HCT116 (cell line): ENCODE measurements around the gene SUN2. TPM values are rescaled to one million over a fixed set of nuclear protein-coding genes. Genes with fewer than 3 reads are reported as not detected.

Experiments used
- ATAC-seq: fragments of 200-7000 bp; cut with Tn5 transposase; 2 replicates; pipeline ENCODE4 v1.9.1; 2020; ENCODE audit warnings: mild to moderate bottlenecking, moderate library complexity
- BruUV-seq: library from RNA; stranded (reverse); fragments of 400-500 nt; replicated peaks from 2 replicates; lab custom pipeline; 2021; lab: Mats Ljungman, UMichigan
- CTCF ChIA-PET: fragments of 300-600 bp; sonication (Branson Sonifier 250); formaldehyde crosslinking; loops from one replicate; lab custom pipeline; 2021; ENCODE audit warnings: antibody characterized with exemption; lab: Charles Lee
- POLR2A ChIA-PET: fragments of 300-600, 350-600 bp; sonication (Branson Sonifier 250); formaldehyde crosslinking; loops from one replicate; lab custom pipeline; 2021; ENCODE audit warnings: antibody characterized with exemption; lab: Charles Lee
- RAD21 ChIA-PET, 2 experiments: fragments of 300-600 bp; sonication (Branson Sonifier 250); formaldehyde crosslinking; loops; one replicate each; lab custom pipeline; 2023; ENCODE audit warnings: low total read pairs in 2 of 2; ENCODE audit not compliant: uncharacterized antibody in 2 of 2, unreplicated experiment in 2 of 2, low non-redundant PET in 1 of 2; lab: Charles Lee
- DNase-seq: peaks from one replicate; pipeline ENCODE4 v3.0.0-alpha.2; 2010; ENCODE audit warnings: low read depth, low spot score
- H2AFZ ChIP-seq: fragments of 200-600 bp; shearing (Covaris generic), sonication (generic); 2 replicates; pipeline ENCODE4 v1.6.1; 2017; ENCODE audit warnings: low read depth, mixed run types, mixed read lengths, antibody characterized with exemption, low read length; ENCODE audit not compliant: poor library complexity, severe bottlenecking
- H3K27ac ChIP-seq: 2 replicates; pipeline ENCODE4 v1.5.1; 2012; ENCODE audit warnings: low read depth, low read length
- H3K27me3 ChIP-seq: fragments of 200-600 bp; sonication (generic); 2 replicates; pipeline ENCODE4 v1.6.1; 2016; ENCODE audit warnings: mixed run types, low read length, mixed read lengths; ENCODE audit not compliant: insufficient read depth
- H3K36me3 ChIP-seq, 2 experiments: fragments of 200-500 bp in 1 of 2; fragments of 200-600 bp in 1 of 2; sonication (Bioruptor generic) in 1 of 2; sonication (generic) in 1 of 2; 2 replicates each; pipeline versions ENCODE4 v1.5.1 to v1.6.1; 2014 to 2016; ENCODE audit warnings: low read length in 2 of 2, inconsistent platforms in 1 of 2, mixed read lengths in 1 of 2, mixed run types in 1 of 2; ENCODE audit not compliant: insufficient read depth in 2 of 2, control insufficient read depth in 1 of 2
- H3K4me1 ChIP-seq, 2 experiments: fragments of 200-600 bp in 1 of 2; sonication (generic) in 1 of 2; 2 replicates each; pipeline versions ENCODE4 v1.5.1 to v1.6.1; 2012 to 2017; ENCODE audit warnings: low read length in 2 of 2, inconsistent platforms in 1 of 2, mild to moderate bottlenecking in 1 of 2, mixed read lengths in 1 of 2, mixed run types in 1 of 2, moderate library complexity in 1 of 2; ENCODE audit not compliant: insufficient read depth in 2 of 2, control insufficient read depth in 1 of 2
- H3K4me2 ChIP-seq: fragments of 200-600 bp; sonication (generic); 2 replicates; pipeline ENCODE4 v1.6.1; 2017; ENCODE audit warnings: mixed run types, low read length, mixed read lengths
- H3K4me3 ChIP-seq, 2 experiments: fragments of 200-600 bp in 1 of 2; sonication (generic) in 1 of 2; replicated peaks in 1 of 2; 2 replicates each; pipeline ENCODE4 v1.5.1; 2011 to 2016; ENCODE audit warnings: low read length in 2 of 2, control low read depth in 1 of 2, low read depth in 1 of 2, mild to moderate bottlenecking in 1 of 2, mixed read lengths in 1 of 2, mixed run types in 1 of 2
- H3K79me2 ChIP-seq: fragments of 200-600 bp; sonication (generic); 2 replicates; pipeline ENCODE4 v1.6.1; 2017; ENCODE audit warnings: mild to moderate bottlenecking, mixed run types, low read length, moderate library complexity, mixed read lengths; ENCODE audit not compliant: insufficient read depth
- H3K9ac ChIP-seq: fragments of 200-600 bp; sonication (generic); 2 replicates; pipeline ENCODE4 v1.6.1; 2016; ENCODE audit warnings: low read length, mixed read lengths
- H3K9me2 ChIP-seq: fragments of 200-600 bp; sonication (generic), shearing (Covaris generic); 2 replicates; pipeline ENCODE4 v1.6.1; 2017; ENCODE audit warnings: mixed run types, mild to moderate bottlenecking, moderate library complexity; ENCODE audit not compliant: insufficient read depth
- H3K9me3 ChIP-seq, 2 experiments: fragments of 200-500 bp in 1 of 2; fragments of 200-600 bp in 1 of 2; sonication (Bioruptor generic) in 1 of 2; sonication (generic) in 1 of 2; 2 replicates each; pipeline ENCODE4 v1.6.1; 2014 to 2017; ENCODE audit warnings: low read length in 2 of 2, mixed read lengths in 2 of 2, inconsistent platforms in 1 of 2, low read depth in 1 of 2, mild to moderate bottlenecking in 1 of 2, mixed run types in 1 of 2, moderate library complexity in 1 of 2; ENCODE audit not compliant: control insufficient read depth in 1 of 2, insufficient read depth in 1 of 2
- H4K20me1 ChIP-seq: fragments of 200-600 bp; sonication (generic), shearing (Covaris generic); 2 replicates; pipeline ENCODE4 v1.6.1; 2017; ENCODE audit warnings: mixed run types, mild to moderate bottlenecking, moderate library complexity; ENCODE audit not compliant: insufficient read depth
- CBX3 ChIP-seq: IDR thresholded peaks from 2 replicates; pipeline ENCODE4 v1.6.1; 2012; ENCODE audit warnings: low read depth
- CTCF ChIP-seq, 3 experiments: fragments of 200-600 bp in 1 of 3; sonication (generic) in 1 of 3; IDR thresholded peaks in 2 of 3; conservative IDR thresholded peaks in 1 of 3; 2 replicates each; pipeline ENCODE4 v1.5.1; 2012 to 2017; ENCODE audit warnings: low read depth in 2 of 3, low read length in 2 of 3, antibody characterized with exemption in 1 of 3, borderline replicate concordance in 1 of 3, control low read depth in 1 of 3, mild to moderate bottlenecking in 1 of 3, mixed read lengths in 1 of 3, mixed run types in 1 of 3, moderate library complexity in 1 of 3; ENCODE audit not compliant: insufficient read depth in 1 of 3
- EGR1 ChIP-seq: IDR thresholded peaks from 2 replicates; pipeline ENCODE4 v1.6.1; 2012; ENCODE audit warnings: low read depth
- ELF1 ChIP-seq: IDR thresholded peaks from 2 replicates; pipeline ENCODE4 v1.6.1; 2012; ENCODE audit warnings: low read depth, borderline replicate concordance
- JUND ChIP-seq: IDR thresholded peaks from 2 replicates; pipeline ENCODE4 v1.6.1; 2012
- POLR2A ChIP-seq: IDR thresholded peaks from 2 replicates; pipeline ENCODE4 v1.7.0; 2011; ENCODE audit warnings: borderline replicate concordance; ENCODE audit not compliant: insufficient read depth, insufficient read length; ENCODE audit errors: extremely low read depth
- POLR2AphosphoS5 ChIP-seq: IDR thresholded peaks from 2 replicates; pipeline ENCODE4 v1.6.1; 2011; ENCODE audit warnings: mild to moderate bottlenecking, low read depth, low read length, moderate library complexity
- RAD21 ChIP-seq: IDR thresholded peaks from 2 replicates; pipeline ENCODE4 v1.6.1; 2012; ENCODE audit warnings: low read depth, mild to moderate bottlenecking
- REST ChIP-seq: IDR thresholded peaks from 2 replicates; pipeline ENCODE4 v1.6.1; 2012; ENCODE audit warnings: low read depth
- SIN3A ChIP-seq: IDR thresholded peaks from 2 replicates; pipeline ENCODE4 v1.6.1; 2012; ENCODE audit warnings: low read depth
- SP1 ChIP-seq: IDR thresholded peaks from 2 replicates; pipeline ENCODE4 v1.6.1; 2012; ENCODE audit warnings: low read depth
- SRF ChIP-seq: IDR thresholded peaks from 2 replicates; pipeline ENCODE4 v1.6.1; 2012; ENCODE audit warnings: low read depth
- TCF7L2 ChIP-seq: IDR thresholded peaks from 2 replicates; pipeline ENCODE4 v1.7.0; 2011; ENCODE audit warnings: borderline replicate concordance, inconsistent platforms; ENCODE audit not compliant: insufficient read depth, insufficient read length; ENCODE audit errors: extremely low read depth
- YY1 ChIP-seq: IDR thresholded peaks from 2 replicates; pipeline ENCODE4 v1.6.1; 2011; ENCODE audit warnings: low read length, low read depth, moderate library complexity, mild to moderate bottlenecking; ENCODE audit not compliant: insufficient replicate concordance; ENCODE audit errors: extremely low read depth
- ZFX ChIP-seq: fragments of 450-650 bp; IDR thresholded peaks from 2 replicates; pipeline ENCODE4 v1.6.1; 2017
- ZNF274 ChIP-seq: fragments of 200-500 bp; sonication (Bioruptor generic); IDR thresholded peaks from 2 replicates; pipeline ENCODE4 v1.6.1; 2014; ENCODE audit warnings: mild to moderate bottlenecking, low read depth, low read length, inconsistent platforms
- intact Hi-C: fragments of 100-400 bp; cut with micrococcal nuclease; formaldehyde crosslinking; loops from 2 replicates; pipeline ENCODE4 v1.10.0; 2022
- total RNA-seq: library from RNA; stranded (reverse); gene quantifications from one replicate; pipeline ENCODE4 v1.2.1, GENCODE V29; 2021; ENCODE audit not compliant: unreplicated experiment
- TF ChIP-seq, protein P1 (sequence below): IDR thresholded peaks from 2 replicates; pipeline ENCODE4 v1.6.1; 2012
- TF ChIP-seq, protein P2 (sequence below): IDR thresholded peaks from 2 replicates; pipeline ENCODE4 v1.6.1; 2011; ENCODE audit warnings: mild to moderate bottlenecking, low read length, moderate library complexity; ENCODE audit not compliant: insufficient replicate concordance; ENCODE audit errors: extremely low read depth

Gene SUN2
- total RNA-seq, 1 experiment from 2014 or later = 71.6 TPM

DNA sequence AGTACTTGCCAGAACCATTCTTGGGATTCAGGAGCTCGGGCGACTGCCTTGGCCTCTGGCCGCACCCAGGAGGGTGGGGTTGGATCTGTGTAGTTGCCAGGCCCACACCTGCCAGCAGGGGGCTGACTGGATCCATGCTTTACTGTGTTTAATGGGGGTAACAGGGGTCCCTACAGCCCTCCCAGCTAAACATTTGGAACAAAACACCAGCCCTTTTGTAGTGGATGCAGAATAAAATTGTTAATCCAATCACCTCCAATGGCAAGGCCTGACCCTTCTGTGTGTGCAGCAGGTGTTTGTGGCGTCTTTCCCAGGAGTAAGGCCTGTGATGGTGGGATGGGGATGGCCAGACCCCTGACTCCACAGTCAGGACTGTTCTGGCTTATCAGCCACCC lies 22.5 kb downstream of the SUN2 start:
- no peaks in the 10 kb centered on the region for H3K9me3 ChIP-seq
- ChIA-PET CTCF (interaction anchor here (1.1 to 3.1 kb wide), 7 partner anchors 9 to 35 kb away, joined by 3 to 19 read pairs (median 6); no protein-coding TSS in a partner anchor), POLR2A (interaction anchor here (1.6 kb wide), 1 partner anchor 16 kb away, joined by 3 read pairs; no protein-coding TSS in a partner anchor), RAD21 (interaction anchor here in 1 of 2 experiments (1.1 kb wide), 1 partner anchor 33 kb away, joined by 3 read pairs; no protein-coding TSS in a partner anchor)
- intact Hi-C loops = no loop called here
- H3K4me1 ChIP-seq = peaks cover 0 to 4% of the 10 kb centered on the region in 2 experiments; a peak in 1 of 4 replicates
- H3K9me2 ChIP-seq = no peaks in the 10 kb centered on the region
- H2AFZ ChIP-seq = no peak overlapping the region
- H3K79me2 ChIP-seq = no peaks in the 10 kb centered on the region
- DNase-seq (no peak), ATAC-seq (peak; percentile 80)
- no peak overlapping the region for H3K9ac ChIP-seq
- no TSS peak for BruUV-seq
- no peak overlapping the region for H3K27ac ChIP-seq
- no peak for TF ChIP-seq ZNF274
- no peak for TF ChIP-seq SP1
- TF ChIP-seq, protein P1, sequence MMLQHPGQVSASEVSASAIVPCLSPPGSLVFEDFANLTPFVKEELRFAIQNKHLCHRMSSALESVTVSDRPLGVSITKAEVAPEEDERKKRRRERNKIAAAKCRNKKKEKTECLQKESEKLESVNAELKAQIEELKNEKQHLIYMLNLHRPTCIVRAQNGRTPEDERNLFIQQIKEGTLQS = no peak
- TF ChIP-seq YY1 = no peak
- TF ChIP-seq ZFX = no peak
- no peak for TF ChIP-seq ELF1
- no peak for TF ChIP-seq REST
- no peak for TF ChIP-seq POLR2A
- no peak for TF ChIP-seq SRF
- TF ChIP-seq RAD21 = peak; percentile 69
- TF ChIP-seq SIN3A = no peak
- TF ChIP-seq POLR2AphosphoS5 = no peak
- TF ChIP-seq TCF7L2 = no peak
- TF ChIP-seq CTCF (IDR thresholded peaks at IDR 0.05 in 2 of 3, conservative IDR thresholded peaks at IDR 0.05 in 1 of 3; ENCODE audit: borderline replicate concordance in 1 of 3, insufficient read depth in 1 of 3, low read depth in 2 of 3, low read length in 2 of 3) = peak; percentile 55 to 92 (median 86); a peak in 5 of 6 replicates
- TF ChIP-seq EGR1 = no peak
- TF ChIP-seq, protein P2, sequence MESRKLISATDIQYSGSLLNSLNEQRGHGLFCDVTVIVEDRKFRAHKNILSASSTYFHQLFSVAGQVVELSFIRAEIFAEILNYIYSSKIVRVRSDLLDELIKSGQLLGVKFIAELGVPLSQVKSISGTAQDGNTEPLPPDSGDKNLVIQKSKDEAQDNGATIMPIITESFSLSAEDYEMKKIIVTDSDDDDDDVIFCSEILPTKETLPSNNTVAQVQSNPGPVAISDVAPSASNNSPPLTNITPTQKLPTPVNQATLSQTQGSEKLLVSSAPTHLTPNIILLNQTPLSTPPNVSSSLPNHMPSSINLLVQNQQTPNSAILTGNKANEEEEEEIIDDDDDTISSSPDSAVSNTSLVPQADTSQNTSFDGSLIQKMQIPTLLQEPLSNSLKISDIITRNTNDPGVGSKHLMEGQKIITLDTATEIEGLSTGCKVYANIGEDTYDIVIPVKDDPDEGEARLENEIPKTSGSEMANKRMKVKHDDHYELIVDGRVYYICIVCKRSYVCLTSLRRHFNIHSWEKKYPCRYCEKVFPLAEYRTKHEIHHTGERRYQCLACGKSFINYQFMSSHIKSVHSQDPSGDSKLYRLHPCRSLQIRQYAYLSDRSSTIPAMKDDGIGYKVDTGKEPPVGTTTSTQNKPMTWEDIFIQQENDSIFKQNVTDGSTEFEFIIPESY = no peak
- no peak for TF ChIP-seq CBX3
- no peak for TF ChIP-seq JUND
- H3K4me3 ChIP-seq = no peak overlapping the region
- H3K27me3 ChIP-seq = no peaks in the 10 kb centered on the region
- no peak overlapping the region for H3K4me2 ChIP-seq
- H3K36me3 ChIP-seq = peaks cover 27 to 39% of the 10 kb centered on the region in 2 experiments; a peak in 3 of 4 replicates
- H4K20me1 ChIP-seq = no peaks in the 10 kb centered on the region
